Nephron (organoid): Measurements from ENCODE around the gene ELMO1.

ENCODE experiments used
- H3K27ac Mint-ChIP-seq, 3 experiments: 2 replicates each; pipeline ENCODE4 v1.8.0; 2020; ENCODE audit warnings: mixed read lengths in 3 of 3, mild to moderate bottlenecking in 2 of 3, moderate library complexity in 1 of 3
- H3K27me3 Mint-ChIP-seq: 2 replicates; pipeline ENCODE4 v1.8.0; 2021; ENCODE audit warnings: low read depth, mild to moderate bottlenecking, moderate library complexity, mixed read lengths
- H3K36me3 Mint-ChIP-seq: 2 replicates; pipeline ENCODE4 v1.8.0; 2020; ENCODE audit warnings: low read depth, mixed read lengths
- H3K4me1 Mint-ChIP-seq: 2 replicates; pipeline ENCODE4 v1.8.0; 2020; ENCODE audit warnings: mixed read lengths
- H3K4me3 Mint-ChIP-seq, 3 experiments: 2 replicates each; pipeline ENCODE4 v1.8.0; 2020; ENCODE audit warnings: mild to moderate bottlenecking in 3 of 3, mixed read lengths in 3 of 3, moderate library complexity in 2 of 3
- H3K9me3 Mint-ChIP-seq: 2 replicates; pipeline ENCODE4 v1.8.0; 2020; ENCODE audit warnings: mixed read lengths
- CTCF ChIP-seq, 3 experiments: fragments of 200-600 bp; sonication (generic); IDR thresholded peaks; one replicate each; pipeline ENCODE4 v1.5.0; 2021; ENCODE audit warnings: antibody characterized with exemption in 3 of 3; ENCODE audit not compliant: unreplicated experiment in 3 of 3

ELMO1 gene

GRCh38 chr7:36962367-36962766 lies 486.3 kb downstream of the ELMO1 start:
- peaks cover 22% of the 10 kb centered on the region for H3K4me1 Mint-ChIP-seq
- no peak overlapping the region for H3K27ac Mint-ChIP-seq
- TF ChIP-seq CTCF (IDR thresholded peaks at IDR 0.05; ENCODE audit: unreplicated experiment in 3 of 3) = no peak
- H3K4me3 Mint-ChIP-seq = no peak overlapping the region
- no peaks in the 10 kb centered on the region for H3K36me3 Mint-ChIP-seq
- peaks cover 1% of the 10 kb centered on the region for H3K9me3 Mint-ChIP-seq
- no peaks in the 10 kb centered on the region for H3K27me3 Mint-ChIP-seq

GRCh38 chr7:36961693-36962092 lies 487.0 kb downstream of the ELMO1 start:
- Mint-ChIP-seq H3K4me1 (peaks cover 18% of the 10 kb centered on the region), H3K36me3 (no peaks in the 10 kb centered on the region), H3K27ac (no peak overlapping the region), H3K27me3 (no peaks in the 10 kb centered on the region), H3K4me3 (no peak overlapping the region), H3K9me3 (no peaks in the 10 kb centered on the region)
- TF ChIP-seq CTCF (IDR thresholded peaks at IDR 0.05; ENCODE audit: unreplicated experiment in 3 of 3) = no peak

DNA sequence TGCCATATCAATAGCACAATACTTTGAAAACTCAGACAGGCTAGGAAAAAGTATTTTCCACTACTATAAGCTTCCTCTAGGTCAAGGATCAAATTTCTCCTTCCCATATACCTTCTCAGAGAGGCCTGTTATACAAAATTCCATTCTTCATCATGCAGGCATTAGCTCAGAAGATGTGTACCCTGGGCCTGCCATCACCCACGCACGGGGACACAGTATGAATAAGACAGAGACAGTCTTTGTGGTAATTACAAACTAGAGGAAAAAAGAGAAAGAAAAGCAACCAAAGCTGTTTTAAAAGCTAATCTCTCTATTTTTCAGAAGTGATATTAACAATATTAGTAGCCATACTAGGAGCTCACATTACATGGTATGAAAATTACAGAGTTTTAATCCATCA lies 487.6 kb downstream of the ELMO1 start:
- no peak for TF ChIP-seq CTCF (IDR thresholded peaks at IDR 0.05; ENCODE audit: unreplicated experiment in 3 of 3)
- H3K4me1 Mint-ChIP-seq = peaks cover 12% of the 10 kb centered on the region
- H3K36me3 Mint-ChIP-seq = no peaks in the 10 kb centered on the region
- no peaks in the 10 kb centered on the region for H3K27me3 Mint-ChIP-seq
- H3K9me3 Mint-ChIP-seq = no peaks in the 10 kb centered on the region
- peak overlapping the region in 2 of 3 experiments; percentile 3 to 10 for H3K27ac Mint-ChIP-seq
- no peak overlapping the region for H3K4me3 Mint-ChIP-seq

- peaks cover 3% of the 10 kb centered on the region for H3K27me3 Mint-ChIP-seq
- no peaks in the 10 kb centered on the region for H3K36me3 Mint-ChIP-seq
- no peak overlapping the region for H3K27ac Mint-ChIP-seq
- peaks cover 6% of the 10 kb centered on the region for H3K4me1 Mint-ChIP-seq
- TF ChIP-seq CTCF (IDR thresholded peaks at IDR 0.05; ENCODE audit: unreplicated experiment in 3 of 3) = no peak
- no peaks in the 10 kb centered on the region for H3K9me3 Mint-ChIP-seq
- no peak overlapping the region for H3K4me3 Mint-ChIP-seq
Measured at GRCh38 chr7:36960105-36960504, 488.6 kb downstream of the ELMO1 start.

DNA sequence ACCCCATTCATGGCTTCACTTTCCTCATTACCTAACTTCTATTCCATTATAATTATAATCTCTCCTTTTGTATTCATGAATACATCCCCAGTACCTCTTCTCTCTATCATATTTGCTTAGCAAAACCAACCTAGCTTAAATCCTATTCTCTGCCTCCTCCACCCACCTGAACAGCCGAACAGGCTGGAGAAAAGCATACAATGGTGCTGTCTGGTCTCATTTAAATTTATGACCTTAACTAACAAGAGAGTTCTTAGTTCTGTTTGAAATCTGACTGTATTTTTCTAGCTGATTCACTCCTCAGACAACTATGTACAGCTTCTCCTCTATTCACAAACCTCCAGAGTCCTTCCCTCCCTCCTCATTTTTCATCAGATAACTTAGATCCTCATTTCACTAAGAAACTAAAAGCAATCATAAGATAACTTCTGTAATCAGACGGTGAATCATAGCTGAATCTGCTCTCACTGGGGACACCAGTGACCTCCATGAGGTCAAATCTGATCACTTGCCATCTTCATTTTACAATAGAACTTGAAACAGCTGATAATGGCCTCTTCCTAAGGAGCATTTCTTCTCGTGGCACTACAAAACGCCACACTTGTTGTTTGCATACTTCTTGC lies 490.4 kb downstream of the ELMO1 start:
- Mint-ChIP-seq H3K4me3 (no peak overlapping the region), H3K36me3 (no peaks in the 10 kb centered on the region), H3K9me3 (no peaks in the 10 kb centered on the region), H3K4me1 (peaks cover 6% of the 10 kb centered on the region), H3K27me3 (peaks cover 3% of the 10 kb centered on the region), H3K27ac (no peak overlapping the region)
- no peak for TF ChIP-seq CTCF (IDR thresholded peaks at IDR 0.05; ENCODE audit: unreplicated experiment in 3 of 3)

GRCh38 chr7:36957620-36958019 lies 491.0 kb downstream of the ELMO1 start:
- H3K36me3 Mint-ChIP-seq = no peaks in the 10 kb centered on the region
- TF ChIP-seq CTCF (IDR thresholded peaks at IDR 0.05; ENCODE audit: unreplicated experiment in 3 of 3) = no peak
- H3K9me3 Mint-ChIP-seq = no peaks in the 10 kb centered on the region
- no peak overlapping the region for H3K27ac Mint-ChIP-seq
- H3K27me3 Mint-ChIP-seq = peaks cover 3% of the 10 kb centered on the region
- H3K4me3 Mint-ChIP-seq = no peak overlapping the region
- peaks cover 6% of the 10 kb centered on the region for H3K4me1 Mint-ChIP-seq
